GM21423 (cell line): ENCODE data around the gene PLLP.

Source experiments
- ATAC-seq: cut with Tn5 transposase; IDR thresholded peaks from one replicate; pipeline ENCODE4 v1.9.1; 2021; ENCODE audit warnings: mild to moderate bottlenecking, moderate library complexity; ENCODE audit not compliant: unreplicated experiment

The PLLP gene

DNA sequence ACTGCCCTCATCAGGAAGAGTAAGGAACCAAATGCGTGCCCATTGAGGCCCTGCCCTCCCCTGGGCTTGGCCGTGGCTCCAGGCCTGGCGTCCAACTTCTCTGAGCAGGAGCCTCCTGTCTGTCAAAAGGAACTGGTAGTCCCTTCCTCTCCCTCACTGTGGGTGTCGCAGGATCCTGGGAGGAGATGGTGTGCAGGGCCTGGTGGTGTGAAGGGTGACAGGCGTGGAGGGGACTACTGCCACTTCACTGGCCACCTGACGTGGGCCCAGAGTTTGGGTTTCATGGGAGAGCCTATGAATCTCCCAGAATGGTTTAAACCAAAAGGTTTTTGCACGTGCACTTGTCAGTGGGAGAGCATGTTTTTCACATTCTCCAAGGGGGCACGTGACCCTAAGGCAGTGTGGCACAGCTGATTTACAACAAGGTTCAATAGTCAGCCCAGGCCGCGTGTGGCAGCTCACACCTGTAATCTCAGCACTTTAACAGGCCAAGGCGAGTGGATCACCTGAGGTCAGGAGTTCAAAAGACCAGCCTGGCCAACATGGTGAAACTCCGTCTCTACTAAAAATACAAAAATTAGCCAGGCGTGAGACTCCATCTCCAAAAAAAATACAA, 26.9 kb downstream of the PLLP start:
- no peak for ATAC-seq

GRCh38 chr16:57256601-57257395, 27.7 kb downstream of the PLLP start:
- no peak for ATAC-seq

GRCh38 chr16:57255686-57256415, 28.6 kb downstream of the PLLP start:
- ATAC-seq, result no peak

DNA sequence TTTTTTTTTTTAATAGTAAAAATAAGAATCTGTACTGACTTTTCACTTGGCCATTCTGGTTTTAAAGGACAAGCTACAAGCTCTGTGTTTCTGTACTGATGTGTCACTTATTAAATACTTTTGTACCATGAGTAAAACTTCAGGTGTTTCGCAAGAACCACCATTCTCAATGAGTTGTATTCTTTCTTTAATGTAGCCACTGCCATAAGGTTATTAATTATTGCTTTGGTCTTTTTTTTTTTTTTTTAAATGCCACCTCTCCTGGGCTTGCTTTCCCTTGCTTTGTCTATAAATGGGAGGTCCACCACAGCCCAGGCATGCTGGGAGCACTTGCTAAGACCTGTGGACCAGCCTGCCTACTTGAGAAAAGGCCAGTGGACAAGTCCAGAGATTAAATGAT, 31.0 kb downstream of the PLLP start:
- ATAC-seq, result no peak

DNA sequence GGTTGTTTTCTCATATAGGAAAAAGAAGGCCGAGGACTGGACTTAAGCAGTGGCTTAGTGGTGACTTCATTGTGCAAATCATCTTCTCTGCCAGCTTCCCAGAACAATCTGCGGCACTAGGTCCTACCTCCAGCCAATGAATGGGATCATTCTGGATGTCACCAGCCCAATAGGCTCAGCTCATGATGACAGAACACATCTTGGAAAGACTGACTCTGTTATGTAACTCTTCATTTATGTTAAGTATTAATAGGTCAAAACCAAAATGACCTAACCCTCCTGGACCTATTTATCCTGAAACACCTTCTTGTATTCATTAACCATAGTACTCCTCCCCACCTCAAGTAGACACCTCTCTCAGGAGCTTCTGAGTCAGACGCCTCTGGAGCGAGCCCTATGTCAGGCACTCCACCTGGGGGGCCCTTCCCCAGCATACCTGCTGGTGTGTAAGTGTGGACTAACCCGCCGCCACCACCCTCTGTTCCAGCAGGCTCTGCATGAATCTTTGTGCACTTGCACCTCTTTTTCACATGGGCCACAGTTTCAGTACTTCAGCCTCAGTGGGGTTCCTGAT, 32.2 kb downstream of the PLLP start:
- ATAC-seq, result no peak

- no peak for ATAC-seq
Measured at GRCh38 chr16:57251352-57251751, 33.1 kb downstream of the PLLP start.

DNA sequence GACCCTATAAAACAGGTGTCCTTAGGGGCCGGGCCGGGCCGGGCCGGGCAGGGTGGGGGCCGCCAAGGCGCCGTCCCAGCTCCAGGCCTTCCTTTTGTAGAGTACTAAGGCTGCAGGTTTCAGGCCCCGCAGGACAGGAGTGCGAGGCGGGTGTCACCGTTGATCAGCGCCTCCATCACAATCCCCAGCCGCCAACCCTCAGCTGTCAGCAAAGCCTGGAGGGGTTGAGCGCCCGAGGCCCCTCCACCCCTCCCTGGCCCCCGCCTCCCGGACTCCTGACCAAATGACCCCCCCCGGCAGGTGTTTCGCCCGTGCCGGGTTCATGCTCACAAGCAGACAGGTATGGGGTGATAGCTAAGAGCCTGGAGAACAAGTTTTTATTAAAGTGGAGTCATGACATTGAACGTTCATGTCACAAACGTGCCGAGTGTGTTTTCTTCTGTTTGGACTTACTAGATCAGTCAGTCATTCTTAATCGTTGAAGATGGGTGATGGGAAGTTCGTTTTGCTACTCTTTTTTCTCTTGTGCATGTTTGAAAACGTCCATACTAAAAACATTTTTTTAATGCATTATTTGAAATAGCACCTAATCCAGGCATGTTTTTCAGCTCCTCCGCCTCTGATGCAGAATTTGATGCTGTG, 38.9 kb downstream of the PLLP start:
- peak; percentile 23 for ATAC-seq

- peak; percentile 94 for ATAC-seq
Measured at GRCh38 chr16:57244767-57245471, 39.6 kb downstream of the PLLP start, which contains the start of gene ARL2BP. TSS of gene ARL2BP (plus strand) at chr16:57245259. CDS start at chr16:57245368, 109 bp downstream.

- no peak for ATAC-seq
Measured at GRCh38 chr16:57244463-57244766, 40.1 kb downstream of the PLLP start.

DNA sequence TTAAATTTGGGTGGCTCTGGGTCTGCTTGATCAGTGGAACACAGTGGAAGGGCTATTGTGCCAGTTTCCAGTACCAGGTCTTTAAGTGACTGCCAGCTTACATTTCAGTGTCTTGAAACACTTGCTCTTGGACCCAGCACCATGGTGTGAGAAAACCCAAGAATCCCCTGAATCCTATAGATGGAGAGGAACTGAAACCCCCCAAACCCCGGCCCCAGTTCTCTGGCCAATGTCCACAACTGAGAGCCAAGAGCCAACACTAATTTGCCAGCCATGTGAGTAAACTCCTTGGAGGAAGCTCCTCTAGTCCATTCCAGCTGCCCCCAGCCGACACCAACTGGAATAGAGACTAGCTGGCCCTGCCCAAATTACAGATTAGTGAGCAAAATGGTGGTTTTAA, 41.8 kb downstream of the PLLP start:
- ATAC-seq, result no peak

GRCh38 chr16:57240851-57241250, 43.6 kb downstream of the PLLP start:
- ATAC-seq, result no peak

GRCh38 chr16:57239107-57239506, 45.4 kb downstream of the PLLP start:
- ATAC-seq, result no peak

- no peak for ATAC-seq
Measured at GRCh38 chr16:57238682-57239081, 45.8 kb downstream of the PLLP start.

DNA sequence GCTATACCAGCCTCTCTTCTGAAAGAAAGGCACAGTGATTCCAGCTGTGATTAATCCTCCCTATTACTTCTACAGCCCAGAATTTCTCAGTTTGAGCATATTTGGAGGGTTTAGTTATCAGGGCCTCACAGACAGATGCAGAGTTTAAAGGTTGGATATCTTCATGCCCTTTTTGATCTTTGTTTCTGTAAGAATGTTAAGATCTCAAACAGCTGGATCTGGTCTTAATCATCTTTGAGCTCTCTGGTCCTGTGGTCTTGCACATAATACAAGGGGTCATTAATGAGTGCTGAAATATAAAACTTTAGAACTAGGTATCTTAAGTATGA, 48.5 kb downstream of the PLLP start:
- ATAC-seq, result no peak

DNA sequence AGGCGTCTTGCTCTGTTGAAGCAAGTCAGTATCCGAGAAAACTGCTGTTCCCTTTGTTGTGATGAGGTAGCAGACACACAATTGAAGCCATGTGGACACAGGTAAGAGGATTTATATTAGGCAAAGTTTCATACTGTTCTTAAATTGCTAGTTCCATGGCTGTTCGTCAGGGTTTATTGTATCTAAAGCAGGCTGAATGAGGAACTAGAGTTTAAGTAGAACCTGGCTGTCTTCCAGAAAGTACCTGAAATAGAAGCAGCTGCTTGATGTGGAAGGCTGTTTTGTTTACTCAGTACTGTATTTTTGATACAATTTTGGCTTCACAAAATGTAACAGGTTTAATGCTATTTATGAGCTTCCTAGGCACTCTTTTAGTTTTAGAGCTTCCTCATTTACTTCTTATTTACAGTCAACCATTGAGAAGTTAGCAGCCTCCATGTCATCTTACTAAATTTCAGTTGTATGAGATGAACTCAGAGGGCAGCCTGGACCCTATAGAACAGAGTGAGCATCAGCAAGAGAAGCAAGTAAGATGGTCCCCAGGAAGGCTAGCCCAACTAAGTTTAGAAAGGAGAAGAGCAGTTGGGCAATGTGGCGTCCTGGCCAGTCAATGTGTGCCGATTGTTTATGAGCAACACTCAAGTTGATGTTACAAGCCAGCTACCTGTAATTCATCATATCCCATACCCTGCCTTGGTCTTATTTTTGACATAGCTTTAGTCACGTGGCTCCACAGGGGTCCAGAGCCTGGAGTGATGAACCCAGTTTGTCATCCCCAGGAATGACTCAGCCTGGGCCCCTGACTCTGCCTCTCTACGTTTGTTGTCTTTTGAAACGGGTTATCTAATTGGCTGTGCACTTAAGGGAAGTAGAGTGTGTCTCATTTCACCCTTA, 49.1 kb downstream of the PLLP start:
- no peak for ATAC-seq

DNA sequence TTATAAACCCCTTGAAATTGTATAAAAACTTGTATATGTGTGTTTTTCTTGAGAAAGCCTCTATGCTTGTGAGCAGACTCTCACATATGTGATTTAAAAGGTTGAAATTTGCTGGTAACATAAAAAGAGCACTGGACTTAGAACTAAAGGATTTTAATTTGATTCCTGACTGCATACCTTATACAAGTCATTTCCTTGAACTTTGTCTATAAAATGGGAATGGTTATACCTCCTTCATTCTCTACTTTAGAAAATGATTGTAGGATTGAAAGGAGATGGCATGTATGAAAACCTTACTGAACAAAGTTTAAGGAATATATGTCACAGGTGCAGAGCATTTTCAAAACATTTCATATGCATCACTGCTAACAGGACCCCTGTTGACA, 49.8 kb downstream of the PLLP start:
- no peak for ATAC-seq

DNA sequence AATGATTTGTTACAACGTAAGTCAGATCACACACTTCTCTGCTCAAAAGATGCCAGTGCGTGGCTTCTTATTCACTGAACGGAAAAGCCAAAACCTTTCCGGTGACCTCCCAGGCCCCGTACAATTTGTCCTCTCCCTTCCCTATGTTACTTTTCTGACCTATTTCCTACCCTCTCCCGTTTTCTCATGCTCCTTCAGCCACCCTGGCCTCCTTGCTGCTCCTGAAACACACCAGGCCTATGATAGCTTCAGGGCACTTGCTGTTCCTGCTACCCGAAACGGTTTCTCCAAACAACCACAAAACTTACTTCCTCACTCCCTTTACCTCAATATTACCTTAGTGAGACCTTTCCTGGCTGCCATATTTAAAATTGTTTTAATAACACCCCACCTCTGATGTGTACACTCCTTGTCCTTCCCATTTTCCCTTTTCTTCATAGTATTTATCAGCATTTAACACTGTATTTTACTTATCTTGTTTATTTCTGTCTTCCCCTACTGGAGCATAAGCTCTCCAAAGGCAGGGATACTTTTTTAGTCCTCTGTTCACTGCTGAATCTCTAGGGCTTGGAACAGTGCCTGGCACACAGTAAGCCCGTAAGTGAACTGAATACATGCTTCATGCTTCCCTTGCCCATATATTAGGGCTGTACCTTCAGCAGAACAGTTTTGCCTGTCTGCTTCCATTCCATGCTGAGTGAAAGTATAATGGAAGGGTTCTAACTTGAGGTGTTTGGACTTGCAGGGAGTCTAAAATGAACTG, 50.3 kb downstream of the PLLP start:
- no peak for ATAC-seq

GRCh38 chr16:57231821-57232350, 52.6 kb downstream of the PLLP start:
- no peak for ATAC-seq

GRCh38 chr16:57229079-57229478, 55.4 kb downstream of the PLLP start:
- no peak for ATAC-seq
